Glutamatergic neuron (in vitro differentiated cells): ENCODE measurements around the gene CTNNA2. TPM values are rescaled to one million over a fixed set of nuclear protein-coding genes. Genes with fewer than 3 reads are reported as not detected.

ENCODE experiments used
- DNase-seq: peaks from one replicate; pipeline ENCODE4 v3.0.0; 2022
- H3K27ac Mint-ChIP-seq: one replicate; pipeline ENCODE4 v1.8.0; 2020; ENCODE audit warnings: mild to moderate bottlenecking, mixed read lengths, inconsistent platforms; ENCODE audit not compliant: unreplicated experiment
- H3K27me3 Mint-ChIP-seq: one replicate; pipeline ENCODE4 v1.8.0; 2020; ENCODE audit warnings: mild to moderate bottlenecking, moderate library complexity, mixed read lengths, inconsistent platforms; ENCODE audit not compliant: unreplicated experiment
- H3K36me3 Mint-ChIP-seq: one replicate; pipeline ENCODE4 v1.8.0; 2020; ENCODE audit warnings: mild to moderate bottlenecking, mixed read lengths, inconsistent platforms; ENCODE audit not compliant: unreplicated experiment
- H3K4me1 Mint-ChIP-seq: one replicate; pipeline ENCODE4 v1.8.0; 2020; ENCODE audit warnings: mild to moderate bottlenecking, low read depth, mixed read lengths, inconsistent platforms; ENCODE audit not compliant: unreplicated experiment
- H3K4me3 Mint-ChIP-seq: one replicate; pipeline ENCODE4 v1.8.0; 2020; ENCODE audit warnings: mild to moderate bottlenecking, mixed read lengths, inconsistent platforms; ENCODE audit not compliant: unreplicated experiment
- H3K9me3 Mint-ChIP-seq: one replicate; pipeline ENCODE4 v1.8.0; 2020; ENCODE audit warnings: mild to moderate bottlenecking, moderate library complexity, mixed read lengths, inconsistent platforms; ENCODE audit not compliant: unreplicated experiment
- total RNA-seq: library from RNA; stranded (reverse); fragmentation: NEBNext Ultra II Directional; extraction: Animal tissue kit (Norgen Biotek cat#: 25700); gene quantifications from one replicate; pipeline ENCODE4 v1.2.1, GENCODE V29; 2021; ENCODE audit not compliant: unreplicated experiment
- TF ChIP-seq, protein P1 (sequence below): fragments of 200-600 bp; sonication (generic); IDR thresholded peaks from one replicate; pipeline ENCODE4 v1.5.0; 2021; ENCODE audit not compliant: partially characterized antibody, unreplicated experiment

The CTNNA2 gene
- total RNA-seq, 1 donor from 2014 or later: 76.2 TPM

DNA sequence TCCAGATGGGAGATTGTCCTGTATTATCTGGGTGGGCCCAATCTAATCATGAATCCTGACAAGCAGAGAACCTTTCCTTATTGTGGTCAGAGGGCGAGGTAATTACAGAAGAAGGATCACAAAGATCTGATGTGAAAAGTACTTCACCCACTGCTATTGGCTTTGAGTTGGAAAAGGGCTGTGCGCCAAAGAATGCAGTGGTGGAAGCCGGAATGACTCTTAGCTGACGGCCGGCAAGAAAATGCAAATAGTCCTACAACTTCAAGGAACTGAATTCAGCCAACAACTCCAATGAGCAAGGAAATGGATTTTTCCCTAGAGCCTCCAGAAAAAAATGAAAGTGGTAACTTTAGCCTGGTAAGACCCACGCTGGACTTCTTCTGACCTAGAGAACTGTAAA, 67.3 kb downstream of the CTNNA2 start:
- Mint-ChIP-seq H3K36me3 (no peaks in the 10 kb centered on the region), H3K4me3 (no peak overlapping the region), H3K4me1 (no peaks in the 10 kb centered on the region), H3K9me3 (no peaks in the 10 kb centered on the region), H3K27ac (no peak overlapping the region), H3K27me3 (no peaks in the 10 kb centered on the region)
- TF ChIP-seq, protein P1, sequence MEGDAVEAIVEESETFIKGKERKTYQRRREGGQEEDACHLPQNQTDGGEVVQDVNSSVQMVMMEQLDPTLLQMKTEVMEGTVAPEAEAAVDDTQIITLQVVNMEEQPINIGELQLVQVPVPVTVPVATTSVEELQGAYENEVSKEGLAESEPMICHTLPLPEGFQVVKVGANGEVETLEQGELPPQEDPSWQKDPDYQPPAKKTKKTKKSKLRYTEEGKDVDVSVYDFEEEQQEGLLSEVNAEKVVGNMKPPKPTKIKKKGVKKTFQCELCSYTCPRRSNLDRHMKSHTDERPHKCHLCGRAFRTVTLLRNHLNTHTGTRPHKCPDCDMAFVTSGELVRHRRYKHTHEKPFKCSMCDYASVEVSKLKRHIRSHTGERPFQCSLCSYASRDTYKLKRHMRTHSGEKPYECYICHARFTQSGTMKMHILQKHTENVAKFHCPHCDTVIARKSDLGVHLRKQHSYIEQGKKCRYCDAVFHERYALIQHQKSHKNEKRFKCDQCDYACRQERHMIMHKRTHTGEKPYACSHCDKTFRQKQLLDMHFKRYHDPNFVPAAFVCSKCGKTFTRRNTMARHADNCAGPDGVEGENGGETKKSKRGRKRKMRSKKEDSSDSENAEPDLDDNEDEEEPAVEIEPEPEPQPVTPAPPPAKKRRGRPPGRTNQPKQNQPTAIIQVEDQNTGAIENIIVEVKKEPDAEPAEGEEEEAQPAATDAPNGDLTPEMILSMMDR: no peak
- no peak for DNase-seq

DNA sequence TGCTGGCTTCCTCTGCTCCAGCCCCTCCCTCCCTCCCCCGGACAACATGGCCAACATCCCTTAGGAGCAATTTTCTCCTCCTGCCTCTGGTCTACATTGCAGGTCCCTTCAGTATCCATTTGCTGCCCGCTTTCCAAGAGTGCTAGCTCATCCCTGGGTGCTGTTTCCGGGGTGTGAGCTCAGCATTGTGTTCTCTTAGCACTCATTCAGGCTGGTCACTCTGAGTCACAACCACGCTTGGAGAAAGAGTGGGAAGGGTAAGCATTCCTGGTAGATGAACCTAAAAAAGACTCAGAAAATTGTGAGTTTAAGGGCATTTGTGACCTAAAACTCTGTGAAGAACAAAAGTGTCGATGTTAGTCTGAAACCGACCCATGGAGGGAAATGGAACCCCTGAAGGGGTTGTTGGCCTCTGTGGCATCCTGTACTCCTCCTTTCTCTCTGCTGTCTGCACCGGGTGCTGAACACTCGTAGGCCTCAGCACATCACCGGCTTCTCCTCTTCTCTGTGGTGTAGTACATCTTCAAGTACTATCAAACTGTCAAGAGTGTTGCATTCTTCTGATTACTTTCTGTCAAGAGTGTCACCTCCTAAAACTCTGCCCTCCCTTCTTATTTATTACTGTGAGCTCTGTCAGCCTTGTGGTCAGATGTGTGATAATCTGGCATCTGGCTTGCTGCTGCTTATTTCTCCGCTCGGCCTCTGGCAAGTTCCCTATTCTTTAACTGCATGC, 73.0 kb downstream of the CTNNA2 start:
- Mint-ChIP-seq H3K9me3 (no peaks in the 10 kb centered on the region), H3K4me1 (peaks cover 11% of the 10 kb centered on the region), H3K4me3 (no peak overlapping the region), H3K27ac (no peak overlapping the region), H3K36me3 (no peaks in the 10 kb centered on the region), H3K27me3 (no peaks in the 10 kb centered on the region)
- TF ChIP-seq, protein P1: no peak
- peak; percentile 21 for DNase-seq

DNA sequence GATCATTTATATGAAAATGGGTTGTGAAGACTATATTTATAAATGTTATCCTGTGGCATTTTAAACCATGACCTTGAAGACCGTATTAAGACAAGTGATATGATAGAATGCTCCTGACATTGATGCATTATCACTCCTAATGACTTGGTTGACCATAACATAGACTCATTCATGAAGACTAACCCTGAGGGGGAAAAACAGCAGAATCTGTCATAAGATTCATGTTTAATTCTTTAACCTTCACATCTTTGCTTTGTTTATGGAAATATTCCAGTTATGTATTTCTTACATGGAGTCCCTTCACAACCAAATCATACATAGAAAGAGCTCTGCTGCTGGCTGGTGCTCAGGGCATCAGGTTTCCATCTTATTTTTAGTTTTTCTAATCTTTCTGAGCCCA, 78.4 kb downstream of the CTNNA2 start:
- Mint-ChIP-seq H3K27me3 (no peaks in the 10 kb centered on the region), H3K27ac (no peak overlapping the region), H3K9me3 (no peaks in the 10 kb centered on the region), H3K36me3 (no peaks in the 10 kb centered on the region), H3K4me1 (peaks cover 7% of the 10 kb centered on the region), H3K4me3 (no peak overlapping the region)
- TF ChIP-seq, protein P1: no peak
- DNase-seq: no peak

DNA sequence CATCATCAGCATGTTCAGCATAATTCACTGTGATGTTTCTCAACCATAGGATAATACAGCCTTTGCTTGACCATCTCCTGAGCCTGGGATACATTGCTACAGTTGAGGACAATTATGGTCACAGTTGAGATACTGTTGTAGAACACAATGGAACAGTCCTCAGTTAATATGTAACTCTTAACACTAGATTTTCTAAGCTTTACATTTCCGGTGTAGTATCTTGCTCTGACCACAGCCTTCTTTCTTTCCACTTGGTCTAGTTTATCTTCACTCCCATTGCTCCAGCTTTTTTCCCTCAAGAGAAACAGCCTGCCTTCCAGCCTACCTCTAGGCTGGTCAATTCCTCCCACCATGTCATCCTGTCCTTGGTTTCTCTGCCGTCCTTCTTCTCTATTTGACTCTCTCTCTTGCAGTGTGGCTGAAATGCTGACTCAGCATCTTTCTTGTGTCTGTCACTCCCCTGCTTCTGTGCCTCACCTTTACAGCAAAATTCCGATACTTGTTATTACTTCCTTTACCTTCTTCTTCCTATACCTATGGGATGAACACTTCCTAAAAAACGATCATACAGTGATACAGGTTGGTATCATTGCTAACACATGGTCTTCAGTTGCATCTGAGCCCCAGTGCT, 80.5 kb downstream of the CTNNA2 start:
- TF ChIP-seq, protein P1: no peak
- H3K4me1 Mint-ChIP-seq: peaks cover 7% of the 10 kb centered on the region
- H3K27me3 Mint-ChIP-seq: no peaks in the 10 kb centered on the region
- DNase-seq: no peak
- H3K9me3 Mint-ChIP-seq: no peaks in the 10 kb centered on the region
- H3K36me3 Mint-ChIP-seq: no peaks in the 10 kb centered on the region
- no peak overlapping the region for H3K27ac Mint-ChIP-seq
- no peak overlapping the region for H3K4me3 Mint-ChIP-seq

DNA sequence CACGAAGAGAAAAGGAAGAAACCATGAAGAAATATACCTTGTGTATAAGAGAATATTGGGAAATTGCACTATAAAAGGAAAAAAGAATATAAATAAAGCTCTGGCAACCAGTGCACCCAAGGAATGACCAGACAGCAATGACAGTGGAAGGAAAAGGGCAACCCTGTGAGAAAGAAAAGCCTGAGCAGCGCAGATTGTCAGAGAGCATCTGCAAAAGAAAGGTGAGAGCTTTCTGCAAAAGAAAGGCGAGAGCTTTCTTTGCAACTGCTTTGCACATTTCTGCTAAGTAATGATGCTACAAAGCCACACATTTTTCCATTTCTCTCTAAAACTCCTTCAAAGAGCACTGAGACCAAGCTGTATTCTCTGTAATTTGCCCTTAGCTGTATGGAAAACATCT, 83.6 kb downstream of the CTNNA2 start:
- Mint-ChIP-seq H3K4me1 (no peaks in the 10 kb centered on the region), H3K4me3 (no peak overlapping the region), H3K9me3 (no peaks in the 10 kb centered on the region), H3K27ac (no peak overlapping the region), H3K27me3 (no peaks in the 10 kb centered on the region), H3K36me3 (no peaks in the 10 kb centered on the region)
- no peak for DNase-seq
- TF ChIP-seq, protein P1: no peak
